Natural killer cell (primary cell): ENCODE results near the gene SNAI3. TPM values are rescaled to one million over a fixed set of nuclear protein-coding genes. Genes with fewer than 3 reads are reported as not detected.
A peak's percentile ranks its signal among the peaks of the same experiment; 100 is the strongest.

ENCODE experiments used
- ATAC-seq, 3 donors: fragments of 150-1000 bp in 2 of 3; fragments of 200-7000 bp in 1 of 3; cut with Tn5 transposase; 1 replicate in 1 of 3; 2 replicates in 2 of 3; pipeline ENCODE4 v1.10.0; 2021; ENCODE audit warnings: mild to moderate bottlenecking in 2 of 3, moderate library complexity in 2 of 3
- DNase-seq, 2 donors: peaks; one replicate each; pipeline versions ENCODE4 v3.0.0 to v3.0.0-alpha.2; 2013 to 2021; ENCODE audit warnings: mixed read lengths in 1 of 2
- H3K27ac ChIP-seq: one replicate; pipeline ENCODE4 v1.5.1; 2013; ENCODE audit warnings: mild to moderate bottlenecking, low read length
- H3K27me3 ChIP-seq: one replicate; pipeline ENCODE4 v1.6.1; 2013; ENCODE audit warnings: low read length; ENCODE audit not compliant: control insufficient read depth, insufficient read depth
- H3K36me3 ChIP-seq: one replicate; pipeline ENCODE4 v1.6.1; 2013; ENCODE audit warnings: low read length; ENCODE audit not compliant: control insufficient read depth, insufficient read depth
- H3K4me1 ChIP-seq: one replicate; pipeline ENCODE4 v1.6.1; 2013; ENCODE audit warnings: low read length; ENCODE audit not compliant: control insufficient read depth, insufficient read depth
- H3K4me3 ChIP-seq: one replicate; pipeline ENCODE4 v1.5.1; 2013; ENCODE audit warnings: low read length
- H3K9me3 ChIP-seq: one replicate; pipeline ENCODE4 v1.6.1; 2013; ENCODE audit warnings: low read length; ENCODE audit not compliant: control insufficient read depth, insufficient read depth
- H3K27ac Mint-ChIP-seq, 2 donors: one replicate each; pipeline ENCODE4 v1.8.0; 2022; ENCODE audit warnings: mild to moderate bottlenecking in 2 of 2, mixed read lengths in 2 of 2, moderate library complexity in 1 of 2
- H3K27me3 Mint-ChIP-seq, 2 donors: one replicate each; pipeline ENCODE4 v1.8.0; 2022; ENCODE audit warnings: low read depth in 2 of 2, mixed read lengths in 2 of 2
- H3K36me3 Mint-ChIP-seq: one replicate; pipeline ENCODE4 v1.8.0; 2022; ENCODE audit warnings: mixed read lengths
- H3K4me1 Mint-ChIP-seq, 2 donors: one replicate each; pipeline ENCODE4 v1.8.0; 2022; ENCODE audit warnings: mixed read lengths in 2 of 2
- H3K4me3 Mint-ChIP-seq: one replicate; pipeline ENCODE4 v1.8.0; 2022; ENCODE audit warnings: mild to moderate bottlenecking, moderate library complexity, mixed read lengths
- H3K9me3 Mint-ChIP-seq, 2 donors: one replicate each; pipeline ENCODE4 v1.8.0; 2022; ENCODE audit warnings: mixed read lengths in 2 of 2
- WGBS: methylation state at CpG from one replicate; pipeline ENCODE4 v1.1.7; 2013; ENCODE audit warnings: missing lambda C conversion rate; ENCODE audit not compliant: insufficient coverage; 5-methylcytosine and 5-hydroxymethylcytosine counted together
- intact Hi-C: fragments of 100-400 bp; cut with micrococcal nuclease; formaldehyde crosslinking; loops from one replicate; pipeline ENCODE4 v1.14.2; 2022
- total RNA-seq, 4 donors: library from RNA; stranded (reverse); fragments of 120-200 nt in 1 of 4; gene quantifications; one replicate each; pipeline versions ENCODE4 v1.2.3 to v1.2.4, GENCODE V29; 2013 to 2022
- TF ChIP-seq, protein P1 (sequence below): fragments of 200-600 bp; IDR thresholded peaks from one replicate; pipeline ENCODE4 v1.8.0; 2022; ENCODE audit warnings: antibody characterized with exemption

Gene SNAI3
- total RNA-seq, 3 donors from 2014 or later (not counting 1 experiment from before 2014, with no cell fraction given): 8.2 to 9.2 (median 8.4) TPM

- no peaks in the 10 kb centered on the region for H3K27me3 ChIP-seq
- peaks cover 31% of the 10 kb centered on the region for H3K36me3 ChIP-seq
- no peaks in the 10 kb centered on the region for H3K36me3 Mint-ChIP-seq
- H3K27me3 Mint-ChIP-seq: peaks cover 0 to under 1% of the 10 kb centered on the region in 2 donors
- H3K9me3 Mint-ChIP-seq: peaks cover 0 to under 1% of the 10 kb centered on the region in 2 donors
- DNase-seq: no peak
- H3K4me1 ChIP-seq: peaks cover 40% of the 10 kb centered on the region
- intact Hi-C loops: loop anchor here (10.0 kb wide), 1 partner anchor 57 kb away; the partner anchor contains the start of gene ZC3H18
- no peak for ATAC-seq
- H3K27ac Mint-ChIP-seq: peak overlapping the region; percentile 54 to 88
- WGBS: 95% methylated on average over 30 of the region's 30 CpGs
- no peak overlapping the region for H3K4me3 ChIP-seq
- H3K27ac ChIP-seq: no peak overlapping the region
- H3K4me3 Mint-ChIP-seq: no peak overlapping the region
- TF ChIP-seq, protein P1, sequence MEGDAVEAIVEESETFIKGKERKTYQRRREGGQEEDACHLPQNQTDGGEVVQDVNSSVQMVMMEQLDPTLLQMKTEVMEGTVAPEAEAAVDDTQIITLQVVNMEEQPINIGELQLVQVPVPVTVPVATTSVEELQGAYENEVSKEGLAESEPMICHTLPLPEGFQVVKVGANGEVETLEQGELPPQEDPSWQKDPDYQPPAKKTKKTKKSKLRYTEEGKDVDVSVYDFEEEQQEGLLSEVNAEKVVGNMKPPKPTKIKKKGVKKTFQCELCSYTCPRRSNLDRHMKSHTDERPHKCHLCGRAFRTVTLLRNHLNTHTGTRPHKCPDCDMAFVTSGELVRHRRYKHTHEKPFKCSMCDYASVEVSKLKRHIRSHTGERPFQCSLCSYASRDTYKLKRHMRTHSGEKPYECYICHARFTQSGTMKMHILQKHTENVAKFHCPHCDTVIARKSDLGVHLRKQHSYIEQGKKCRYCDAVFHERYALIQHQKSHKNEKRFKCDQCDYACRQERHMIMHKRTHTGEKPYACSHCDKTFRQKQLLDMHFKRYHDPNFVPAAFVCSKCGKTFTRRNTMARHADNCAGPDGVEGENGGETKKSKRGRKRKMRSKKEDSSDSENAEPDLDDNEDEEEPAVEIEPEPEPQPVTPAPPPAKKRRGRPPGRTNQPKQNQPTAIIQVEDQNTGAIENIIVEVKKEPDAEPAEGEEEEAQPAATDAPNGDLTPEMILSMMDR: no peak
- H3K9me3 ChIP-seq: peaks cover 2% of the 10 kb centered on the region
- H3K4me1 Mint-ChIP-seq: peaks cover 9 to 28% of the 10 kb centered on the region in 2 donors
Observed at GRCh38 chr16:88631920-88632586, 54.3 kb downstream of the SNAI3 start.

DNA sequence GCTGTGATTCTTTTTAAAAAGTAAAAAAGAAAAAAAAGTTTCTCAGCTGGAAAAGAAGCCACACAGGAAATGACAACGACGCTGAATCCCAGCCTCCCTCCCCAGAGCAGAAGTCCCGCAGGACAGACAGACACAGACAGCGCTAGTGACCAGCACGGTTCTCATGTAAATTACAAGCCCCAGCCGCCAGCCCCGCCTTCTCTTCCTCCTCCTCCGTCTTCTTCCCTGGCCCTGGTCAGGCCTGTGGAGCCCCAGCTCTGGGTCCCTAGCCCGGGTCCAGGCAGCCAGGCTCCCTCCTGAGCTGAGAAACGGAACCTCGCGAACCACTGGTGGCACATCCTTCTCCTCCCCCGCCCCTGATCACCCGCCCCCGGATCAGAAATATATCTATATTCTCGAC is 54.9 kb downstream of the SNAI3 start:
- intact Hi-C loops: loop anchor here (10.0 kb wide), 1 partner anchor 57 kb away; the partner anchor contains the start of gene ZC3H18
- no peaks in the 10 kb centered on the region for H3K9me3 Mint-ChIP-seq
- TF ChIP-seq, protein P1: no peak
- Histone ChIP-seq H3K4me1 (peaks cover 33% of the 10 kb centered on the region), H3K9me3 (no peaks in the 10 kb centered on the region), H3K4me3 (no peak overlapping the region), H3K27me3 (no peaks in the 10 kb centered on the region), H3K36me3 (peaks cover 31% of the 10 kb centered on the region), H3K27ac (no peak overlapping the region)
- DNase-seq (no peak), ATAC-seq (no peak)
- H3K36me3 Mint-ChIP-seq: no peaks in the 10 kb centered on the region
- H3K27me3 Mint-ChIP-seq: no peaks in the 10 kb centered on the region
- no peak overlapping the region for H3K4me3 Mint-ChIP-seq
- H3K27ac Mint-ChIP-seq: peak overlapping the region in 1 of 2 donors; percentile 50
- peaks cover 5 to 24% of the 10 kb centered on the region in 2 donors for H3K4me1 Mint-ChIP-seq
- WGBS: 92% methylated on average over 14 of the region's 16 CpGs

DNA sequence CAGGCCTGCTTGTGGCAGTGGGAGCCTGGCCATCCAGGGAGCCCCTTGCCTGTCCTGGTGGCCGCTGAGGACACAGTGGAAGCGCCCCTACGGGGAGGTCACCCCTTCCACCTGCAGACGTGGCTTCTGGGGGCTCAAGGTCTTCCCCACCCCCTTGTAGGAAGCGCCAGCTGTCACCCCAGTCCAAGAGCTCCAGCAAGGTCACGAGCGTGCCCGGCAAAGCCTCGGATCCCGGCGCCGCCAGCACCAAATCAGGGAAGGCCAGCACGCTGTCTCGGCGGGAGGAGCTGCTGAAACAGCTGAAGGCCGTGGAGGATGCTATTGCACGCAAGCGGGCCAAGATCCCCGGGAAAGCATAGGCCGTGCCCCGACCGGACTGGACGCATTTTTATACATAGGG is 55.4 kb downstream of the SNAI3 start:
- Histone ChIP-seq H3K27me3 (no peaks in the 10 kb centered on the region), H3K9me3 (no peaks in the 10 kb centered on the region), H3K4me3 (no peak overlapping the region), H3K36me3 (peaks cover 33% of the 10 kb centered on the region), H3K4me1 (peaks cover 28% of the 10 kb centered on the region), H3K27ac (no peak overlapping the region)
- Mint-ChIP-seq H3K36me3 (no peaks in the 10 kb centered on the region), H3K9me3 (no peaks in the 10 kb centered on the region), H3K4me3 (peak overlapping the region; percentile 6), H3K27ac (peak overlapping the region in 1 of 2 donors; percentile 50), H3K27me3 (no peaks in the 10 kb centered on the region), H3K4me1 (peaks cover under 1 to 20% of the 10 kb centered on the region in 2 donors)
- TF ChIP-seq, protein P1: no peak
- no peak for ATAC-seq
- 98% methylated on average over 23 of the region's 23 CpGs for WGBS
- no peak for DNase-seq
- intact Hi-C loops: loop anchor here (10.0 kb wide), 1 partner anchor 56 kb away; the partner anchor contains the start of gene ZC3H18
